Esophagus squamous epithelium (tissue), 4 donors: ENCODE results near the gene PSPN.

Experiments
- POLR2A ChIP-seq, 4 donors: fragments of 450-650 bp; IDR thresholded peaks; one replicate each; pipeline ENCODE4 v1.6.1; 2017; ENCODE audit warnings: antibody characterized with exemption in 4 of 4, mild to moderate bottlenecking in 4 of 4, moderate library complexity in 3 of 4
- TF ChIP-seq, protein P1 (sequence below), 6 experiments: fragments of 450-650 bp in 4 of 6; fragments of 200-600 bp in 2 of 6; sonication (generic) in 2 of 6; IDR thresholded peaks; one replicate each; pipeline ENCODE4 v1.5.1; 2016 to 2019; ENCODE audit warnings: antibody characterized with exemption in 6 of 6, mild to moderate bottlenecking in 4 of 6, moderate library complexity in 4 of 6

DNA sequence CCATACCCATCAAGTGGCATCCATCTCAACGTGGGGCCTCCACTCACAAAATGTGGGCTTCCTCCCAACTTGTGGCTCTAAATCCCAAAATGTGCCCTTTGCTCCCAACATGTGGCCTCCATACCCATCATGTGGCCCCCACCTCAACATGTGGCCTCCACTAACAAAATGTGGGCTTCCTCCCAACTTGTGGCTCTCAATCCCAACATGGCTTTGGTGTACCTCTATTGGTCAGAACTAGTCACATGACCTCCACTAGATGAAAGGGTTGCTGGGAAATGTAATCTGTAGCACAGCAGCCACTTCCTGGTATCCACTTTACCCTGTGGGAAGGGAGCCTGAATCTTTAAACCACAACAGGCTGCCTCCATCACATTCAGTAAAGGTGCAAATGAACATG, 32.3 kb downstream of the PSPN start:
- TF ChIP-seq, protein P1, sequence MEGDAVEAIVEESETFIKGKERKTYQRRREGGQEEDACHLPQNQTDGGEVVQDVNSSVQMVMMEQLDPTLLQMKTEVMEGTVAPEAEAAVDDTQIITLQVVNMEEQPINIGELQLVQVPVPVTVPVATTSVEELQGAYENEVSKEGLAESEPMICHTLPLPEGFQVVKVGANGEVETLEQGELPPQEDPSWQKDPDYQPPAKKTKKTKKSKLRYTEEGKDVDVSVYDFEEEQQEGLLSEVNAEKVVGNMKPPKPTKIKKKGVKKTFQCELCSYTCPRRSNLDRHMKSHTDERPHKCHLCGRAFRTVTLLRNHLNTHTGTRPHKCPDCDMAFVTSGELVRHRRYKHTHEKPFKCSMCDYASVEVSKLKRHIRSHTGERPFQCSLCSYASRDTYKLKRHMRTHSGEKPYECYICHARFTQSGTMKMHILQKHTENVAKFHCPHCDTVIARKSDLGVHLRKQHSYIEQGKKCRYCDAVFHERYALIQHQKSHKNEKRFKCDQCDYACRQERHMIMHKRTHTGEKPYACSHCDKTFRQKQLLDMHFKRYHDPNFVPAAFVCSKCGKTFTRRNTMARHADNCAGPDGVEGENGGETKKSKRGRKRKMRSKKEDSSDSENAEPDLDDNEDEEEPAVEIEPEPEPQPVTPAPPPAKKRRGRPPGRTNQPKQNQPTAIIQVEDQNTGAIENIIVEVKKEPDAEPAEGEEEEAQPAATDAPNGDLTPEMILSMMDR (IDR thresholded peaks at IDR 0.05) = no peak
- TF ChIP-seq POLR2A (IDR thresholded peaks at IDR 0.05) = no peak
